ENCODE results near the gene TPST1.

Gene TPST1

GRCh38 chr7:66193146-66193725 is 11.9 kb upstream of the TPST1 start:
- Histone ChIP-seq H2BK120ac (ENCODE audit: low read depth, low read length) (no peak overlapping the region), H2AK5ac (ENCODE audit: low read length, severe bottlenecking) (no peak overlapping the region), H2BK15ac (ENCODE audit: low read depth, poor library complexity, severe bottlenecking) (no peak overlapping the region), H3K27me3 (ENCODE audit: control insufficient read depth in 1 of 2, insufficient read depth in 1 of 2, low read length in 2 of 2) (no peaks in the 10 kb centered on the region), H3K79me1 (replicated peaks; ENCODE audit: low read length, poor library complexity, severe bottlenecking) (no peaks in the 10 kb centered on the region), H3K4ac (ENCODE audit: low read depth in 1 of 2, low read length in 2 of 2) (no peak overlapping the region), H3K14ac (ENCODE audit: low read length in 2 of 2) (no peak overlapping the region), H3K4me3 (ENCODE audit: insufficient read depth in 1 of 2, low read depth in 1 of 2, low read length in 2 of 2) (no peak overlapping the region), H3K27ac (ENCODE audit: low read length, poor library complexity, severe bottlenecking) (no peak overlapping the region), H3K18ac (ENCODE audit: low read depth in 1 of 2, low read length in 2 of 2) (no peak overlapping the region), H3K4me1 (ENCODE audit: control insufficient read depth, insufficient read depth, low read depth, low read length) (no peaks in the 10 kb centered on the region), H3K23ac (ENCODE audit: low read length in 2 of 2) (no peak overlapping the region), H2BK5ac (ENCODE audit: low read depth, low read length, poor library complexity, severe bottlenecking) (no peak overlapping the region), H4K91ac (ENCODE audit: low read length) (no peak overlapping the region), H3K9me3 (ENCODE audit: control insufficient read depth, low read length) (no peaks in the 10 kb centered on the region), H3K4me2 (ENCODE audit: low read length, poor library complexity, severe bottlenecking) (no peak overlapping the region), H4K8ac (ENCODE audit: low read length) (no peak overlapping the region), H2AFZ (ENCODE audit: low read depth, low read length) (no peak overlapping the region), H3K36me3 (ENCODE audit: control insufficient read depth in 1 of 2, insufficient read depth in 2 of 2, low read depth in 1 of 2, low read length in 2 of 2) (no peaks in the 10 kb centered on the region), H3K9ac (ENCODE audit: low read length) (no peak overlapping the region), H2BK12ac (ENCODE audit: low read length in 2 of 2) (no peak overlapping the region)
- DNase-seq, result no peak
- WGBS, result 91% methylated on average over 6 of the region's 6 CpGs

GRCh38 chr7:66198469-66198868 is 6.7 kb upstream of the TPST1 start:
- Histone ChIP-seq H3K9me3 (ENCODE audit: control insufficient read depth, low read length) (no peaks in the 10 kb centered on the region), H3K79me1 (replicated peaks; ENCODE audit: low read length, poor library complexity, severe bottlenecking) (no peaks in the 10 kb centered on the region), H3K4ac (ENCODE audit: low read depth in 1 of 2, low read length in 2 of 2) (no peak overlapping the region), H3K14ac (ENCODE audit: low read length in 2 of 2) (no peak overlapping the region), H2AK5ac (ENCODE audit: low read length, severe bottlenecking) (no peak overlapping the region), H2BK15ac (ENCODE audit: low read depth, poor library complexity, severe bottlenecking) (no peak overlapping the region), H4K8ac (ENCODE audit: low read length) (no peak overlapping the region), H3K4me1 (ENCODE audit: control insufficient read depth, insufficient read depth, low read depth, low read length) (no peaks in the 10 kb centered on the region), H2BK12ac (ENCODE audit: low read length in 2 of 2) (no peak overlapping the region), H2BK120ac (ENCODE audit: low read depth, low read length) (no peak overlapping the region), H3K4me3 (ENCODE audit: insufficient read depth in 1 of 2, low read depth in 1 of 2, low read length in 2 of 2) (no peak overlapping the region), H3K27me3 (ENCODE audit: control insufficient read depth in 1 of 2, insufficient read depth in 1 of 2, low read length in 2 of 2) (peaks cover 0 to 4% of the 10 kb centered on the region in 2 experiments), H2AFZ (ENCODE audit: low read depth, low read length) (no peak overlapping the region), H3K9ac (ENCODE audit: low read length) (no peak overlapping the region), H4K91ac (ENCODE audit: low read length) (no peak overlapping the region), H3K4me2 (ENCODE audit: low read length, poor library complexity, severe bottlenecking) (no peak overlapping the region), H2BK5ac (ENCODE audit: low read depth, low read length, poor library complexity, severe bottlenecking) (no peak overlapping the region), H3K27ac (ENCODE audit: low read length, poor library complexity, severe bottlenecking) (no peak overlapping the region), H3K23ac (ENCODE audit: low read length in 2 of 2) (no peak overlapping the region), H3K36me3 (ENCODE audit: control insufficient read depth in 1 of 2, insufficient read depth in 2 of 2, low read depth in 1 of 2, low read length in 2 of 2) (no peaks in the 10 kb centered on the region), H3K18ac (ENCODE audit: low read depth in 1 of 2, low read length in 2 of 2) (no peak overlapping the region)
- 70% methylated on average over 2 of the region's 2 CpGs for WGBS
- no peak for DNase-seq

GRCh38 chr7:66198956-66199355 is 6.2 kb upstream of the TPST1 start:
- no peak overlapping the region for H3K14ac ChIP-seq (ENCODE audit: low read length in 2 of 2)
- 96% methylated on average over 4 of the region's 4 CpGs for WGBS
- no peak overlapping the region for H2BK5ac ChIP-seq (ENCODE audit: low read depth, low read length, poor library complexity, severe bottlenecking)
- DNase-seq, result no peak
- H3K27ac ChIP-seq (ENCODE audit: low read length, poor library complexity, severe bottlenecking), result no peak overlapping the region
- no peak overlapping the region for H2AFZ ChIP-seq (ENCODE audit: low read depth, low read length)
- H3K4me3 ChIP-seq (ENCODE audit: insufficient read depth in 1 of 2, low read depth in 1 of 2, low read length in 2 of 2), result no peak overlapping the region
- no peak overlapping the region for H3K4me2 ChIP-seq (ENCODE audit: low read length, poor library complexity, severe bottlenecking)
- H3K79me1 ChIP-seq (replicated peaks; ENCODE audit: low read length, poor library complexity, severe bottlenecking), result no peaks in the 10 kb centered on the region
- peaks cover 0 to 4% of the 10 kb centered on the region in 2 experiments for H3K27me3 ChIP-seq (ENCODE audit: control insufficient read depth in 1 of 2, insufficient read depth in 1 of 2, low read length in 2 of 2)
- H3K36me3 ChIP-seq (ENCODE audit: control insufficient read depth in 1 of 2, insufficient read depth in 2 of 2, low read depth in 1 of 2, low read length in 2 of 2), result no peaks in the 10 kb centered on the region
- H3K9ac ChIP-seq (ENCODE audit: low read length), result no peak overlapping the region
- no peak overlapping the region for H4K91ac ChIP-seq (ENCODE audit: low read length)
- H3K4me1 ChIP-seq (ENCODE audit: control insufficient read depth, insufficient read depth, low read depth, low read length), result no peaks in the 10 kb centered on the region
- H2AK5ac ChIP-seq (ENCODE audit: low read length, severe bottlenecking), result no peak overlapping the region
- no peak overlapping the region for H4K8ac ChIP-seq (ENCODE audit: low read length)
- H3K9me3 ChIP-seq (ENCODE audit: control insufficient read depth, low read length), result no peaks in the 10 kb centered on the region
- no peak overlapping the region for H3K18ac ChIP-seq (ENCODE audit: low read depth in 1 of 2, low read length in 2 of 2)
- no peak overlapping the region for H2BK15ac ChIP-seq (ENCODE audit: low read depth, poor library complexity, severe bottlenecking)
- no peak overlapping the region for H2BK120ac ChIP-seq (ENCODE audit: low read depth, low read length)
- no peak overlapping the region for H2BK12ac ChIP-seq (ENCODE audit: low read length in 2 of 2)
- H3K23ac ChIP-seq (ENCODE audit: low read length in 2 of 2), result no peak overlapping the region
- no peak overlapping the region for H3K4ac ChIP-seq (ENCODE audit: low read depth in 1 of 2, low read length in 2 of 2)

GRCh38 chr7:66202441-66202840 is 2.7 kb upstream of the TPST1 start:
- Histone ChIP-seq H4K8ac (ENCODE audit: low read length) (no peak overlapping the region), H2BK15ac (ENCODE audit: low read depth, poor library complexity, severe bottlenecking) (no peak overlapping the region), H4K91ac (ENCODE audit: low read length) (no peak overlapping the region), H3K27ac (ENCODE audit: low read length, poor library complexity, severe bottlenecking) (no peak overlapping the region), H3K36me3 (ENCODE audit: control insufficient read depth in 1 of 2, insufficient read depth in 2 of 2, low read depth in 1 of 2, low read length in 2 of 2) (no peaks in the 10 kb centered on the region), H2AK5ac (ENCODE audit: low read length, severe bottlenecking) (no peak overlapping the region), H3K4me1 (ENCODE audit: control insufficient read depth, insufficient read depth, low read depth, low read length) (peaks cover 6% of the 10 kb centered on the region), H3K23ac (ENCODE audit: low read length in 2 of 2) (no peak overlapping the region), H2BK5ac (ENCODE audit: low read depth, low read length, poor library complexity, severe bottlenecking) (no peak overlapping the region), H3K4me2 (ENCODE audit: low read length, poor library complexity, severe bottlenecking) (no peak overlapping the region), H3K79me1 (replicated peaks; ENCODE audit: low read length, poor library complexity, severe bottlenecking) (peaks cover 12% of the 10 kb centered on the region), H3K9ac (ENCODE audit: low read length) (no peak overlapping the region), H3K14ac (ENCODE audit: low read length in 2 of 2) (no peak overlapping the region), H3K18ac (ENCODE audit: low read depth in 1 of 2, low read length in 2 of 2) (no peak overlapping the region), H2BK120ac (ENCODE audit: low read depth, low read length) (no peak overlapping the region), H3K4me3 (ENCODE audit: insufficient read depth in 1 of 2, low read depth in 1 of 2, low read length in 2 of 2) (no peak overlapping the region), H3K4ac (ENCODE audit: low read depth in 1 of 2, low read length in 2 of 2) (no peak overlapping the region), H3K27me3 (ENCODE audit: control insufficient read depth in 1 of 2, insufficient read depth in 1 of 2, low read length in 2 of 2) (peaks cover 0 to 4% of the 10 kb centered on the region in 2 experiments), H3K9me3 (ENCODE audit: control insufficient read depth, low read length) (no peaks in the 10 kb centered on the region), H2AFZ (ENCODE audit: low read depth, low read length) (no peak overlapping the region), H2BK12ac (ENCODE audit: low read length in 2 of 2) (peak overlapping the region in 1 of 2 experiments; percentile 55)
- no peak for DNase-seq
- 90% methylated on average over 8 of the region's 8 CpGs for whole genome bisulfite sequencing
